ENCODE data around the gene TEX22.

TEX22 gene

GRCh38 chr14:105409364-105409763 is 11.0 kb downstream of the TEX22 start:
- no peak for DNase-seq

GRCh38 chr14:105410642-105411016 is 12.3 kb downstream of the TEX22 start:
- no peak for DNase-seq

GRCh38 chr14:105411017-105411941 is 12.9 kb downstream of the TEX22 start:
- DNase-seq: no peak

GRCh38 chr14:105411985-105412770 is 13.8 kb downstream of the TEX22 start:
- no peak for DNase-seq

GRCh38 chr14:105412771-105413543 is 14.6 kb downstream of the TEX22 start:
- DNase-seq: no peak

- no peak for DNase-seq
These were observed 15.2 kb downstream of the TEX22 start for GRCh38 chr14:105413544-105413886.

- DNase-seq: no peak
These were observed 16.4 kb downstream of the TEX22 start for GRCh38 chr14:105414456-105415371.

- no peak for DNase-seq
These were observed 17.4 kb downstream of the TEX22 start for GRCh38 chr14:105415481-105416428.

- DNase-seq: no peak
These were observed 18.3 kb downstream of the TEX22 start for GRCh38 chr14:105416671-105417070.

- DNase-seq: no peak
These were observed 19.4 kb downstream of the TEX22 start for GRCh38 chr14:105417690-105418121.

- DNase-seq: no peak
These were observed 20.2 kb downstream of the TEX22 start for GRCh38 chr14:105418269-105419194.

GRCh38 chr14:105419195-105420091 is 21.1 kb downstream of the TEX22 start, which contains the start of gene MTA1:
Gene MTA1, plus strand, starts transcription at chr14:105419827. Its CDS starts 209 bp downstream, at chr14:105420036.
- no peak for DNase-seq

- DNase-seq: no peak
These were observed 22.0 kb downstream of the TEX22 start for GRCh38 chr14:105420101-105420973.

GRCh38 chr14:105420974-105421674 is 22.8 kb downstream of the TEX22 start:
- no peak for DNase-seq

- DNase-seq: no peak
These were observed 23.6 kb downstream of the TEX22 start for GRCh38 chr14:105421723-105422615.
